Hepatic stellate cell (primary cell): ENCODE measurements around the gene AVL9.
"Not testable (repeated sequence)": the region's sequence is repeated elsewhere in the genome, so short reads cannot be mapped to it uniquely, and the experiment has no call there.

ENCODE experiments used
- DNase-seq: peaks from one replicate; pipeline ENCODE4 v3.0.0; 2011; ENCODE audit warnings: low spot score

The AVL9 gene

GRCh38 chr7:32496052-32496813 is 944 bp downstream of the AVL9 start:
- peak; percentile 22 for DNase-seq

- not testable (repeated sequence) for DNase-seq
Measured at GRCh38 chr7:32499755-32500154, 4.5 kb downstream of the AVL9 start.

- not testable (repeated sequence) for DNase-seq
Measured at GRCh38 chr7:32500216-32500615, 4.9 kb downstream of the AVL9 start.

- DNase-seq = peak; percentile 28
Measured at GRCh38 chr7:32500922-32501341, 5.6 kb downstream of the AVL9 start.

- DNase-seq = peak; percentile 44
Measured at GRCh38 chr7:32501522-32501921, 6.2 kb downstream of the AVL9 start.

GRCh38 chr7:32502728-32503127 is 7.4 kb downstream of the AVL9 start:
- no peak for DNase-seq

GRCh38 chr7:32506266-32507054 is 11.2 kb downstream of the AVL9 start:
- DNase-seq = peak; percentile 43

GRCh38 chr7:32507414-32507813 is 12.1 kb downstream of the AVL9 start:
- no peak for DNase-seq

GRCh38 chr7:32511791-32512190 is 16.5 kb downstream of the AVL9 start:
- DNase-seq = no peak

- DNase-seq = no peak
Measured at GRCh38 chr7:32513210-32513609, 17.9 kb downstream of the AVL9 start.

- DNase-seq = no peak
Measured at GRCh38 chr7:32515890-32516550, 20.7 kb downstream of the AVL9 start.

GRCh38 chr7:32516551-32517100 is 21.3 kb downstream of the AVL9 start:
- no peak for DNase-seq

GRCh38 chr7:32518534-32519140 is 23.3 kb downstream of the AVL9 start:
- no peak for DNase-seq

- DNase-seq = no peak
Measured at GRCh38 chr7:32519763-32520162, 24.5 kb downstream of the AVL9 start.

GRCh38 chr7:32522746-32523530 is 27.6 kb downstream of the AVL9 start:
- no peak for DNase-seq

- no peak for DNase-seq
Measured at GRCh38 chr7:32524631-32525030, 29.3 kb downstream of the AVL9 start.

- DNase-seq = no peak
Measured at GRCh38 chr7:32525839-32526238, 30.6 kb downstream of the AVL9 start.

GRCh38 chr7:32531402-32531801 is 36.1 kb downstream of the AVL9 start:
- DNase-seq = no peak

GRCh38 chr7:32532086-32532485 is 36.8 kb downstream of the AVL9 start:
- no peak for DNase-seq

GRCh38 chr7:32532716-32533115 is 37.4 kb downstream of the AVL9 start:
- DNase-seq = no peak
